ENCODE results near the gene ITGB3. TPM values are rescaled to one million over a fixed set of nuclear protein-coding genes. Genes with fewer than 3 reads are reported as not detected.
A peak's percentile ranks its signal among the peaks of the same experiment; 100 is the strongest.
"Not testable (repeated sequence)": the region's sequence is repeated elsewhere in the genome, so short reads cannot be mapped to it uniquely, and the experiment has no call there.

Gene ITGB3
- total and polyA plus RNA-seq, 2 of the 4 experiments (the other 2 are of a cell fraction) = 9.8 to 17.6 TPM

DNA sequence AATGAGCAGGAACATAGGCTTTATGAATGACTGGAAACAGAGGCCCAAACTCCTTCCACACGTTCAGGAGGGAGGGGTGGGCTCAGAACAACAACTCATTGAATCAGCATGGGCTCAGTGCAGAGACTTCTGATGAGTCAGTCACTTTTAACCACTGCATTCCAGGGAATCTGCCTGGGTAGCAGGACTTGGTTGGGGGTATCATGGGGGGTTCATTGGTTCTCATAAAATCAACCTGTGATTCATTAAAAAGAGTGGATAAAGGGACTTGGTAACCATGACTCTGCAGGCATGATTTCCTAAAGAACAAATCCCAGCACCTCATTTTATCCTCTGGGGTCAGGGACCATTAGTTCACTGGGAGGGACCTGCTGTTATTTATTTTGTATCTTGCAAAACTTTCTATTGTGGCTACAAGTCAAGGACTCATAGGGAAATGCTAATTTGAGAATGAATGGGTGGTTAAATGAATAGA is 13.8 kb downstream of the ITGB3 start (continued):
- TF ChIP-seq POLR2A (IDR thresholded peaks at IDR 0.05; ENCODE audit: low read depth, low read length) = no peak

DNA sequence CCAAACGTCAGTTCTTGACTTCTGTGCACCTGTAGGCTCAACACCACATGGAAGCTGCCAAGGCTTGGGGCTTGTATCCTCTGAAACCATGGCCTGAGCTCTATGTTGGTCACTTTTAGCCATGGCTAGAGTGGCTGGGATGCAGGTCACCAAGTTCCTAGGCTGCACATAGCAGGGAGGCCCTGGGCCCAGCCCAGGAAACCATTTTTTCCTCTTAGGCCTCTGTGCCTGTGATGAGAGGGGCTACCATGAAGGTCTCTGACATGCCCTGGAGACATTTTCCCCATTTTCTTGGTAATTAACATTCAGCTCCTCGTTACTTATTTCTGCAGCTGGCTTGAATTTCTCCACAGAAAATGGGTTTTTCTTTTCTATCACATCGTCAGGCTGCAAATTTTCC is 15.3 kb downstream of the ITGB3 start:
- H3K9me3 ChIP-seq (ENCODE audit: control insufficient read depth, insufficient read depth, low read length); H2AFZ ChIP-seq (replicated peaks; ENCODE audit: low read length, poor library complexity); H3K36me3 ChIP-seq (ENCODE audit: control insufficient read depth, insufficient read depth, low read length); H3K4ac ChIP-seq (ENCODE audit: low read depth, low read length); H3K14ac ChIP-seq (replicated peaks; ENCODE audit: low read depth, low read length); in situ Hi-C loops (cut with MboI; ENCODE audit: low sequenced_read_pairs); CTCF ChIA-PET; H3K23ac ChIP-seq (ENCODE audit: low read depth, low read length); H2AK5ac ChIP-seq (ENCODE audit: low read depth, low read length); intact Hi-C loops (cut with micrococcal nuclease); BruUV-seq (replicated peaks); H4K8ac ChIP-seq (ENCODE audit: low read depth in 2 of 2, low read length in 2 of 2); H3K9ac ChIP-seq (ENCODE audit: low read depth, low read length); H2BK120ac ChIP-seq (ENCODE audit: low read depth, low read length); dilution Hi-C loops (cut with HindIII; ENCODE audit: low sequenced_read_pairs, unreplicated experiment); H4K20me1 ChIP-seq (ENCODE audit: insufficient read depth, low read length); H2BK5ac ChIP-seq (ENCODE audit: low read depth, low read length, poor library complexity, severe bottlenecking); H3K27ac ChIP-seq (ENCODE audit: insufficient read depth, low read length); H4K91ac ChIP-seq (ENCODE audit: insufficient read depth, low read depth, low read length); H3K56ac ChIP-seq (ENCODE audit: extremely low read depth, insufficient read depth, low read length); H2BK20ac ChIP-seq (ENCODE audit: low read depth, low read length); ATAC-seq (ENCODE audit: low read depth); H3K4me3 ChIP-seq (ENCODE audit: insufficient read depth, low read depth, low read length); H3K4me2 ChIP-seq (ENCODE audit: low read depth, low read length); H4K5ac ChIP-seq (ENCODE audit: low read depth, low read length); H2BK15ac ChIP-seq (ENCODE audit: low read depth, low read length); POLR2A ChIA-PET (ENCODE audit: unreplicated experiment); H3K27me3 ChIP-seq (ENCODE audit: control insufficient read depth, insufficient read depth, low read length); H2AK9ac ChIP-seq (replicated peaks; ENCODE audit: low read depth, low read length, poor library complexity); H3K18ac ChIP-seq (ENCODE audit: low read depth, low read length); DNase-seq: not testable (repeated sequence)
- Histone ChIP-seq H3K9me1 (ENCODE audit: insufficient read depth, low read length) (peaks cover 27% of the 10 kb centered on the region), H3K4me1 (ENCODE audit: control insufficient read depth, insufficient read depth, low read length) (peaks cover 12% of the 10 kb centered on the region), H3K79me1 (ENCODE audit: low read depth in 1 of 2, low read length in 2 of 2) (peaks cover 20 to 50% of the 10 kb centered on the region in 2 experiments)
- WGBS, 2 experiments (ENCODE audit: extremely low coverage in 2 of 2, insufficient read length in 1 of 2) = 96% methylated on average over 3 of the region's 3 CpGs; no CpG with 5 or more reads in 1 of the 2 experiments

DNA sequence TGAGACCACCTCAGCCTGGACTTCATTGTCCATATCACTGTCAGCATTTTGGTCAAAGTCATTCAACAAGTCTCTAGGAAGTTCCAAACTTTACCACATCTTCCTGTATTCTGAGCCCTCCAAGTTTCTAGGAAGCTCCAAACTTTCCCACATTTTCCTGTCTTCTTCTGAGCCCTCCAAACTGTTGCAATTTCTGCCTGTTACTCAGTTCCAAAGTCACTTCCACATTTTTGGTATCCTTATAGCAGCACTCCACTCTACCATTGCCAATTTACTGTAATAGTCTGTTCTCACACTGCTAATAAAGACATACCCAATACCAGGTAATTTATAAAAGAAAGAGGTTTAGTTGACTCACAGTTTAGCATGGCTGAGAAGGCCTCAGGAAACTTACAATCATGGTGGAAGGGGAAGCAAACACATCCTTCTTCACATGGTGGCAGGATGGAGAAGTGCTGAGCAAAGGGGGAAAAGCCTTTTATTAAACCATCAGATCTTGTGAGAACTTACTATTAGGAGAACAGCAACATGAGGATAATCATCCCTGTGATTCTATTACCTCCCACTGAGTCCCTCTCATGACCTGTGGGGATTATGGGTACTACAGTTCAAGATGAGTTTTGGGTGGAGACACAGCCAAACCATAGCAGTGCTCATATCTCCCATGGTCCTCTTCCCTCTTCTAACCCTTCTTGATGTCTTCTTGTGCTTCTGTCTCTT is 16.1 kb downstream of the ITGB3 start:
- CTCF ChIA-PET; H2BK15ac ChIP-seq (ENCODE audit: low read depth, low read length); BruUV-seq (replicated peaks); DNase-seq; H2AK9ac ChIP-seq (replicated peaks; ENCODE audit: low read depth, low read length, poor library complexity); H4K8ac ChIP-seq (ENCODE audit: low read depth in 2 of 2, low read length in 2 of 2); H3K4me2 ChIP-seq (ENCODE audit: low read depth, low read length); dilution Hi-C loops (cut with HindIII; ENCODE audit: low sequenced_read_pairs, unreplicated experiment); H2AFZ ChIP-seq (replicated peaks; ENCODE audit: low read length, poor library complexity); intact Hi-C loops (cut with micrococcal nuclease); H2AK5ac ChIP-seq (ENCODE audit: low read depth, low read length); H3K27ac ChIP-seq (ENCODE audit: insufficient read depth, low read length); H3K4me3 ChIP-seq (ENCODE audit: insufficient read depth, low read depth, low read length); H2BK5ac ChIP-seq (ENCODE audit: low read depth, low read length, poor library complexity, severe bottlenecking); in situ Hi-C loops (cut with MboI; ENCODE audit: low sequenced_read_pairs); H3K9ac ChIP-seq (ENCODE audit: low read depth, low read length); H4K20me1 ChIP-seq (ENCODE audit: insufficient read depth, low read length); H2BK20ac ChIP-seq (ENCODE audit: low read depth, low read length); H2BK120ac ChIP-seq (ENCODE audit: low read depth, low read length); H3K36me3 ChIP-seq (ENCODE audit: control insufficient read depth, insufficient read depth, low read length); H3K56ac ChIP-seq (ENCODE audit: extremely low read depth, insufficient read depth, low read length); H3K27me3 ChIP-seq (ENCODE audit: control insufficient read depth, insufficient read depth, low read length); H3K9me3 ChIP-seq (ENCODE audit: control insufficient read depth, insufficient read depth, low read length); H4K5ac ChIP-seq (ENCODE audit: low read depth, low read length); POLR2A ChIA-PET (ENCODE audit: unreplicated experiment); ATAC-seq (ENCODE audit: low read depth); H3K18ac ChIP-seq (ENCODE audit: low read depth, low read length): not testable (repeated sequence)
- peaks cover 32% of the 10 kb centered on the region for H3K9me1 ChIP-seq (ENCODE audit: insufficient read depth, low read length)
- peak overlapping the region; percentile 46; the same call in 1 of the 2 replicates for H3K23ac ChIP-seq (ENCODE audit: low read depth, low read length)
- peaks cover 19% of the 10 kb centered on the region for H3K4me1 ChIP-seq (ENCODE audit: control insufficient read depth, insufficient read depth, low read length)
- H3K4ac ChIP-seq (ENCODE audit: low read depth, low read length) = peak overlapping the region; percentile 27; the same call in 1 of the 2 replicates
- H3K14ac ChIP-seq (replicated peaks; ENCODE audit: low read depth, low read length) = peak overlapping the region; percentile 38
- H3K79me1 ChIP-seq (ENCODE audit: low read depth in 1 of 2, low read length in 2 of 2) = peaks cover 14 to 49% of the 10 kb centered on the region in 2 experiments
- 0 out of 2 replicates have a peak overlapping the region, but pooled peaks have one; percentile 7 for H4K91ac ChIP-seq (ENCODE audit: insufficient read depth, low read depth, low read length)
